Mesodermal cell (in vitro differentiated cells): Measurements from ENCODE around the gene RAB8A.

ENCODE experiments used
- H3K27ac ChIP-seq: 2 replicates; pipeline ENCODE4 v1.7.0; 2013; ENCODE audit warnings: mild to moderate bottlenecking, low read depth, low read length, moderate library complexity; ENCODE audit not compliant: severe bottlenecking
- H3K36me3 ChIP-seq: 2 replicates; pipeline ENCODE4 v1.7.1; 2013; ENCODE audit warnings: mild to moderate bottlenecking, low read length, moderate library complexity; ENCODE audit not compliant: control insufficient read depth, insufficient read depth
- H3K4me1 ChIP-seq: one replicate; pipeline ENCODE4 v1.7.1; 2013; ENCODE audit warnings: mild to moderate bottlenecking, low read length; ENCODE audit not compliant: insufficient read depth, control insufficient read depth, poor library complexity, severe bottlenecking
- H3K4me3 ChIP-seq: 2 replicates; pipeline ENCODE4 v1.7.0; 2013; ENCODE audit warnings: low read length, control low read depth, mild to moderate bottlenecking; ENCODE audit not compliant: insufficient read depth, poor library complexity, severe bottlenecking; ENCODE audit errors: extremely low read depth
- H3K9me3 ChIP-seq: 2 replicates; pipeline ENCODE4 v1.7.1; 2013; ENCODE audit warnings: mild to moderate bottlenecking, low read length, moderate library complexity; ENCODE audit not compliant: control insufficient read depth
- WGBS, 2 experiments: methylation state at CpG; one replicate each; pipeline ENCODE4 v1.1.5; 2013; ENCODE audit warnings: missing lambda C conversion rate in 2 of 2; ENCODE audit not compliant: insufficient coverage in 2 of 2; 5-methylcytosine and 5-hydroxymethylcytosine counted together

The RAB8A gene

GRCh38 chr19:16071072-16071691 is 40.5 kb upstream of the RAB8A start:
- peak overlapping the region; percentile 73 for H3K27ac ChIP-seq

GRCh38 chr19:16073481-16073880 is 38.2 kb upstream of the RAB8A start:
- Histone ChIP-seq H3K27ac (peak overlapping the region; percentile 62), H3K9me3 (no peaks in the 10 kb centered on the region), H3K4me1 (peaks cover 9% of the 10 kb centered on the region), H3K4me3 (no peak overlapping the region), H3K36me3 (peaks cover 9% of the 10 kb centered on the region)
- WGBS, 2 experiments = 90% methylated on average over 4 to 6 of the region's 7 CpGs

More at GRCh38 chr19:16071072-16071691, 40.5 kb upstream of the RAB8A start:
- Histone ChIP-seq H3K9me3 (no peaks in the 10 kb centered on the region), H3K4me3 (no peak overlapping the region), H3K36me3 (no peaks in the 10 kb centered on the region), H3K4me1 (peaks cover 19% of the 10 kb centered on the region)
- WGBS, 2 experiments = 85 to 87% methylated on average over 7 to 9 of the region's 9 CpGs

- Histone ChIP-seq H3K4me1 (peaks cover 9% of the 10 kb centered on the region), H3K27ac (peak overlapping the region; percentile 62), H3K36me3 (peaks cover 9% of the 10 kb centered on the region), H3K4me3 (no peak overlapping the region), H3K9me3 (no peaks in the 10 kb centered on the region)
- 94 to 100% methylated on average over 1 of the region's 3 CpGs for WGBS, 2 experiments
These were observed 37.7 kb upstream of the RAB8A start for GRCh38 chr19:16073988-16074387.

- H3K27ac ChIP-seq = no peak overlapping the region
These were observed 37.0 kb upstream of the RAB8A start for GRCh38 chr19:16074488-16075365.

GRCh38 chr19:16075430-16076153 is 36.1 kb upstream of the RAB8A start:
- Histone ChIP-seq H3K4me1 (peaks cover 9% of the 10 kb centered on the region), H3K27ac (peak overlapping the region; percentile 98), H3K36me3 (peaks cover 23% of the 10 kb centered on the region), H3K4me3 (peak overlapping the region; percentile 89), H3K9me3 (no peaks in the 10 kb centered on the region)
- 27 to 33% methylated on average over 15 to 16 of the region's 21 CpGs for WGBS, 2 experiments

More at GRCh38 chr19:16074488-16075365, 37.0 kb upstream of the RAB8A start:
- peaks cover 9% of the 10 kb centered on the region for H3K4me1 ChIP-seq
- H3K9me3 ChIP-seq = no peaks in the 10 kb centered on the region
- peak overlapping the region; percentile 89 for H3K4me3 ChIP-seq
- H3K36me3 ChIP-seq = peaks cover 15% of the 10 kb centered on the region
- WGBS, 2 experiments = 88 to 97% methylated on average over 6 to 10 of the region's 10 CpGs

GRCh38 chr19:16076154-16076957 is 35.3 kb upstream of the RAB8A start, which contains the start of gene TPM4:
TPM4 (plus strand) TSS chr19:16076495; CDS start chr19:16076566, 71 bp downstream.
- WGBS, 2 experiments = 0% methylated on average over 52 to 55 of the region's 101 CpGs
- peak within 1 kb of the TSS; percentile 89 for H3K4me3 ChIP-seq

GRCh38 chr19:16076958-16077611 is 34.6 kb upstream of the RAB8A start:
- Histone ChIP-seq H3K27ac (peak overlapping the region; percentile 98), H3K4me3 (peak overlapping the region; percentile 89), H3K36me3 (peaks cover 38% of the 10 kb centered on the region), H3K9me3 (no peaks in the 10 kb centered on the region), H3K4me1 (peaks cover 9% of the 10 kb centered on the region)
- WGBS, 2 experiments = 0% methylated on average over 38 to 42 of the region's 56 CpGs

More at GRCh38 chr19:16076154-16076957, 35.3 kb upstream of the RAB8A start, which contains the start of gene TPM4:
- Histone ChIP-seq H3K4me1 (peaks cover 9% of the 10 kb centered on the region), H3K36me3 (peaks cover 31% of the 10 kb centered on the region), H3K9me3 (no peaks in the 10 kb centered on the region), H3K27ac (peak within 1 kb of the TSS; percentile 98)

GRCh38 chr19:16077984-16078758 is 33.5 kb upstream of the RAB8A start:
- WGBS, 2 experiments = 16 to 22% methylated on average over 8 to 13 of the region's 16 CpGs
- Histone ChIP-seq H3K36me3 (peaks cover 49% of the 10 kb centered on the region), H3K4me1 (peaks cover 9% of the 10 kb centered on the region), H3K4me3 (peak overlapping the region; percentile 89), H3K27ac (peak overlapping the region; percentile 98), H3K9me3 (no peaks in the 10 kb centered on the region)
